HG03354 (cell line): ENCODE results near the gene LMO3.
"Not testable (repeated sequence)": the region's sequence is repeated elsewhere in the genome, so short reads cannot be mapped to it uniquely, and the experiment has no call there.

ENCODE experiments used
- ATAC-seq: cut with Tn5 transposase; IDR thresholded peaks from one replicate; pipeline ENCODE4 v1.9.1; 2021; ENCODE audit warnings: mild to moderate bottlenecking; ENCODE audit not compliant: unreplicated experiment, poor library complexity, severe bottlenecking

LMO3 gene

DNA sequence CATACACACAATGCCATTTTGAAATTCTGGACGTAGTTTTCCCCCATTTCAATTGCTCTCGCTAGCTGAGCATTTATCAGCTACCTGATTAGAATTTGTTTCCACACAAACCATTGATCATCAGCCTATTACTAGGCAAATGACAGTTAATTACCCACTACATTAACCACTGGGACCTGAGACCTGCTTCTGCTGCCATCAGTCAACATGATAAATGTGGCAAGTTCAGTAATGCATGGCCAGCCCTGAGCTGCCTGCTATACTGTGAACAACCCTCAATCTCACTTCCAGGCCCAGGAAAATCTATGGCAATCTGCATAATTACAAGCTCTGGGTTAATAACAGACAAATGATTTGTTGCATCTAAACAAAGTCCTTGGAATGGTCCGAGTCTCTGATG lies 43.5 kb downstream of the LMO3 start:
- ATAC-seq = no peak

DNA sequence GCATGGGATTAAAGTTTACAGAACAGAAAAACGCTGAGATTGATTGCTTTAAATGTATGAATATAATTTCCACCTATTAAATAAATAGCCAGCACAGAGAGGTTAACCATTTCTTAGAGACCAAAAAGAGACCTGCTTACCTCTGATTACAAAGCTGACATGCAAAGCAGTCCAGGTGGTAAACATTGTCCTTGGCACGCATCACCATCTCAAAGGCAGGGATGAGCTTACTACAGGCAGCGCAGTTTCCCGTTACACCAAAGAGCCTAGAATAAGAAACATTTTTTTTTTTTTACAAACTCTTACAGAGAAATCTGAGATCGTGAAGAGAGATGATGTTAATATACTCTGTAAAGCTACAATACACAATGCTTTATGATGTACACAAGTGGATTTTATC lies 45.7 kb downstream of the LMO3 start:
- ATAC-seq = no peak

DNA sequence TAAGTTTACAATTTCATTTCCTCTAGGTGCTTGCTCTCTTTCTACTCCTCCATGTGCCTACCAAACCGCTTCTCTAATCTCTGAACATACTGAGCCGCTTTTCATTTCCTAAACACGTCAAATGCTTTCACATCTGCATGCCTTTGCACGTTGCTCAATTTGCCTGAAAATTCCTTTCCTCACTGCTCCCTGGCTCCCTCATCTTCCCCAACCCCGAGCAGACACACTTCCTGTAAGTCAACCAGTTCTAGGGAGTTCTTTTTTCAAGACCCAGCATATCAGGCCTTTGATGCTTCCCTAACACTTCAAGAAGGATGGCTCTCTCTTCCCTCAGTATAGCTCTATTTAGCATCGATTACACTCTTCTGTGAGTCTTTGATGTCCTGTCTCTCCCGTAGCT lies 50.3 kb downstream of the LMO3 start:
- ATAC-seq = no peak

DNA sequence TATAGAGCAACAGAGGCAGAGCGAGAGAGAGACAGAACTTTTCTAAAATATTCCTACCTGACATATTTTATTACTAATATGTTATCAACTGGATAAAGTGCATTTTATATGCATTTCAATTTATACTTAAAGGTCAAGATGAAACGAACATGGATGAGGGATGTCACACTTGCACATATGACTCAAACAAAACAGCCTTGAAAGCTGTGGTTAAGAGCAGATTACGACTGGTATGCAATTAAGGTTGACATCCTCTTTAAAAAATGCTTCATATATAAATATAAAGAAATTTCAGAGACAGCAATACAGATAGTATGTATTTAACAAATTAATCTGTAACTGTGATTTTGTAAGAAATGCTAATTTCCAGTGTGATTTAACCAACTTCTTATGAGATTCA lies 52.5 kb downstream of the LMO3 start:
- ATAC-seq = no peak

DNA sequence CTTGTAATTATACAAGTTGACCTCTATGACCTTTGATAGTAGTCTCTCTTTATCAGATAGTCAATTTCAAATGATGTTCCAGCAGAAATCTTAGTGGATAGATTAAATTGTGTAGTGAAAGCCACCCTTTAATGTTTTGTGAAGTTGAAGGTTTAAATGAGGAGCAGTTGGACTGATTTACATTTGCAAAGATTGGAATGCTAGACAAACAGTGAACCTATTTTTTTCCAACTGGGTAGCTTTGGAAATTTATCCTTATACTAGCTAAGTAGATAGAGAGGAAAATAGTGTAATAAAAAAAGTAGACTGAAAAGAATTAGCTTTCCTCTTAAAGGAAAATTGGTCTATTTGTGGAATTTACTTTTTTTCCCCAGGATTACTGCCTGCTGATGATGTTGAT lies 53.7 kb downstream of the LMO3 start:
- ATAC-seq = no peak

DNA sequence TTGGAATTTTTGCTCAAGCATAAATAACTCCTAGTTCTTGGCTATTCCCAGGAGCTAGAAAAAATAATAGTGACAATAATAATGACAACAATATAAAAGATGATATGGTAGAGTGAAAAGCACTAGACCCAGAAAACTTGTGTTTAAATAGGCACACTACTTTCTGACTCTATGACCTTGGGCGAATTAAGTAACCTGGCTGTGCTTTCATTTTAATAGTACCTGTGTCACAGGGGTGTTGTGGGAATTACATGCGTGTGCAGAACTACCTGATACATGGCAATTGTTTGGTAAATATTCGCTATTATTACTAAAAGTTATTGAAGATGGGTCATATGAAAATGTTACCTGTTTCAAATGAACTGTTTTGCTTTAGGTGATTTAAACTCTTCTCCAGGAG lies 60.1 kb downstream of the LMO3 start:
- no peak for ATAC-seq

DNA sequence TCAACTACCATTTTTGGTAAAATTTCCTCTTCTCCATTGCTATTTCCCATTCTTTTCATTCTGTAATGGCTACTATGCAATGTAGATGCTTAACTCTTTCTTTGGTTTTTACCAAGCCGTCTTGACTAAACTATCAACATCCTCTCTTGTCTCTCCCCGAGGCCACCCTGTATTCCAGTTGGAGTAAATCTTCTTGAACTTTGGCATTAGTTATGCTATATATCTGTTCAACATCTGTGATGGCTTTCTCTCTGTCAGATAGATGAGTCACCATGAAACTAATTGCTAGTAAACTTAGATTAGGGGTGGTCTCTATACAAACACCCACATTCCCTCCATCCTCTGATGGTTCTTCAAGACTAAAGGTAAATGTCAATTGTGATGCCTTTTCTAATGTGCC lies 63.4 kb downstream of the LMO3 start:
- ATAC-seq = no peak

DNA sequence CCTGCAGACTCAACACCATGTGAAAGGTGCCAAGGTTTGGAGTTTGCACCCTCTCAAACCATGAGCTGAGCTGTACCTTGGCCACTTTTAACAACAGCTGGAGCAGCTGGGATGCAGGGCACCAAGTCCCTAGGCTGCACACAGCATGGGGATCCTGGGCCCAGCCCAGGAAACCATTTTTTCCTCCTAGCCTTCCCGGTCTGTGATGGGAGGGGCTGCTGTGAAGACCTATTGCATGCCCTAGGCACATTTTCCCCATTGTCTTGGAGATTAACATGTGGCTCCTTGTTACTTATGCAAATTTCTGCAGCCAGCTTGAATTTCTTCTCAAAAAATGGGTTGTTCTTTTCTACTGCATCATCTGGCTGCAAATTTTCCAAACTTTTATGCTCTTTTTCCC lies 68.3 kb downstream of the LMO3 start:
- ATAC-seq = not testable (repeated sequence)

DNA sequence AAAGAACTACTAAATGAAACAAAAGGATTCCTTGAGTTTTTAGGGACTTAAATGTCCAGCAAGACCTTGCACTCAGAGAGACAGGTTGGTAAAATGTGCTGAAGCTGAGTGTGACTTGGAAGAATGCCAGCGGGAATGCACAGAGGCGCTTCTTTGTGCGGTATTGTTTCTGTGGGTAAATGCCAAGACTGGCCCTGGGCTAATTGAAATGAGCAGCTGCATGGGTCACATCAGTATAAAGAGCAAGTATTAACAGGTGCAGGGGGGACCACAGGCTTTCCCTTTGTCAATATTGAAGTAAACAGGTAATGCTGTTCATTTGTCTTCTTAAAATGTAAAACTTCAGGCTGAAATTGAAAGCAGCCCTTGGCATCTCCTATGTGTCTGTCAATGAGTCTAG lies 74.3 kb downstream of the LMO3 start:
- peak; percentile 74 for ATAC-seq

DNA sequence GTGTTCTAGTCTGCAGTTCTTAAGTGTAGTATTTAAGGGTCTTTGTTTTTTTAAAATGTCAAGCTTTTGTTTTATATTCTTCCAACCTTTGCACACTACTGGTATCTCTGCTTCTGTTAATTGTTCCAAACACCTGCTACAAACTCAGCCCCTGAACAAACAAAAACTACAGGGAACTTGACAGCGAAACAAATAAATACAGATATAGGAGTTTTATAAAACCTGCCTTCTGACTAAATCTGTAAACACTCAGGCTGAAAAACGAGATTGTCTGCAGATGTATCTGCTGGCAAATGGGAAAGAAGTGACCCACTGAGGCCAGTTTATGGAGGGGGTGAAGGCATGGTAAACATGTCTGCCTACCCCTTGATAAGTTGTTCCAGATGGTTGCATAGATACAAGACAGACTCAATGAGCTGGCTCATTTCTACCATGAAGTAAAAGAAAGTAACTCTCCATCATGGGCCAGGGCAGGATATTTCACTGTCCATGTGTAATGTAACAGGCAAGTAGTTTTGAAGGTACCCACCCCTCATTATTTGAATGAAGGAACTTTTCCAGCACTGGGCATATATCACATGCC lies 75.6 kb downstream of the LMO3 start:
- ATAC-seq = no peak

DNA sequence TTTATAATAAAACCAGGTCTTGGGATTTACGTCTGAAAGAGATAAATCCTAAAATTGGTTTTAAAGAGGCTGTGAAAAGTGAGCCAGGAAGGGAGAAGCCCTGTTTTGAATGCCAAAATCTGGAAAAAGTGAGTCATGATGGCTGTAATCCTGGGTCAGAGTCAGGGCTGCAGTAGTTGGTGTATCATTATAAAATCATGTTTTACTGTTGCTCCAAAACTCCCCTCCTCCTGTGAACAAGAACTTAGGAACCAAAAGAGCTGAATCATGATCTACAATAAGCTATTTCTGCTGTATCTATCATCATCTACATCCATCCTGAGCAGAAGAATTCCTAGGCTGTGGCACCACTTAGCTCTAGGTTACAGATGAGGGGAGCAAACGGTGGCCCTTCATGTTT lies 79.3 kb downstream of the LMO3 start:
- no peak for ATAC-seq

DNA sequence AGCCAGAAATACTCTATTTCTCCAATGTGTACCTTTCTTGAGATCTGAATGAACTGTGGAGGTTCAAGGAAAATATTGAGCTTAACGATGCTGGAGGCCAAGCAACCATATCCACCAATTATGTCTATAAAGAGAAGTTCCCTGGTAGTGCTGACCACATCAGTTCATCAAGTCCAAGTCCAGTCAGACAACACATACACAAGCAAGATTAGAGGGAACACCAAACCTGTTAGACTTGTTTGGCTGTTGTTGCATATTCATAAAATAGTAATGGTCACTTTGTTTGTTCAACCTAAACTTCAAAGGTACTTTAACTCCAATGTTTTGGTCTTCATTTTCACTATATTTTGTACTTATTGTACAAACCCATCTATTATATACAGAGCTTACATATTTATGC lies 81.6 kb downstream of the LMO3 start:
- no peak for ATAC-seq

DNA sequence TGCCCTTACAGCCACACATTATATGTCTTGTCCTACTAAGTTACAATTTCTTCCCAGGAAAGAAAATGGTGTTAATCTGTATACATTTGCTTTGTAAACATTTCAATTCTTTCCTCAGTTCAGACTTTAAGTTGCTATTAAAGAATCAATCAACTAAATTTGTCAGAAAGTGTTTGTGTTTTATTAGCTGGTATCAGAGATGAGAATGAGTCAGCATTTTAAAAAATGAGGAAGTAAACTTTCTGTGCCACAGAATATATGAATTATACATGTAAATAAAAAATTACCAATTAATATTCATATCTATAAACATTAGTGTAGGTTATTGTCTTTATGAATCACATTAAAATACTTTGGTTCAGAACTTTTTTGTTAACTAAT lies 82.0 kb downstream of the LMO3 start:
- no peak for ATAC-seq

DNA sequence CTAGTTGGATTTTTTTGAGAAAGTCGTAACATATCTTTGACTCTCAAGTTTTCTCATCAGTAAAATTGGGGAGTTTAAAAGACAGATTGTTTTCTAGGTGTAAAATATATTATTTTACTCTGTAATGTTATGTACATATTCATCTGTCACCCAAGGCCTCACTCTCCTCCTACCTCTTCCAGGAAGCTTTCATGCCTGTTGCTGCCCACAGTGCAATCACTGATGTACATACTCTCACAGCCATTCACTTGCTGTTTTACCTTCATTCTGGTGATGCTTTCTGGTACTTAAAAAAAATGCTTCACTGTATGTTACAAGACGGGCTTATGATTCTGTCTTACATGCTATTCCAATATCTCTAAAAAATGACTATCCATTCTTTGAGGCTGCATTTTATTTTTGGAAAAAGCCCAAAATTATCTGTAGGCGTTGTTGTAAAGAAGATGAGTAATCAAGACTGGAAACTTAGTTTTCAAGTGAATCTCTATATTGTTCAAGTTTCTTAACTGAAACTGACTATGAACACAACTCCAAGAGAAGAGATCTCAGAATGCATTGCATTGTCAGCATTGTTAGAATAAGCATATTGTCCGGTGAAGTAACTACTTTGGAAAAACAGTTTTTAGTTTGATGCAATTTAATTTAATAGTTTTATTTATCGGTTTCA lies 82.5 kb downstream of the LMO3 start:
- no peak for ATAC-seq

DNA sequence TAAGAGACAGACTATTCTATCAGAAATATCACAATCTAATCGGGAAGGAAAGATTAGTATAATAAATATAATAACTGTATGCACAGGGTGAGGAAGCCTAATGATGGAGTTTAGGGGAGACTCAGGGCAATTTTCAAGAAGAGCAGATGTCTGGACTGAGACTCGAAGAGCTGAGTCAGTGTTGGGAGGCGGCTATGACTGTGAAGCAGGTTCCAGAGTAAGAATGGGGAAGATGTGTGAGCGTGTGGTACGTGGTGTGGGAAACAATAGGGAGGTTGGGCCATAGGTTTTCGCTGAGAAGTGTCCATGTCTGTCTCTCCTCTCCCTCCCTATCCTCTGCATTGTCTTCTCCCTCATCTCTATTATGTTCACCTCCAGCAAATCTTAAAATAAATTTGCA lies 85.6 kb downstream of the LMO3 start:
- no peak for ATAC-seq

DNA sequence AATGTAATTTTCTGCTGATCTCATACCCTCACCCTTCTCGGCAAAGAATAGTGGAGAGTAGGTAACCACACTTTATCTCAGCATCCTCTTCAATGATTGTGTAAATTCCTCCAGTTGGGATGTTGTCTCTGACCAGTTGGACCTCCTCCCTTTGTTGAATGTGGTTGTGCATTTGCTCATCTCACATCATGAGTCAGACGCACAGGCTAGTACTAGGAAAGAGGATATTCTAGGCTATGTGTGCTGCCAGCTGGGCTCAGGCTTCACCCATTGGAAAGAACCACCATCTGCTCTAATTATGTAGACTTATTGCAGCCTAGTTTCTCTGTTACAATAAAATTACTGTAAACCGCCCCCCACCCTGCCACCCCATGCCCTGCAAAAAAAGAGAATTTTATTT lies 90.3 kb downstream of the LMO3 start:
- ATAC-seq = no peak

DNA sequence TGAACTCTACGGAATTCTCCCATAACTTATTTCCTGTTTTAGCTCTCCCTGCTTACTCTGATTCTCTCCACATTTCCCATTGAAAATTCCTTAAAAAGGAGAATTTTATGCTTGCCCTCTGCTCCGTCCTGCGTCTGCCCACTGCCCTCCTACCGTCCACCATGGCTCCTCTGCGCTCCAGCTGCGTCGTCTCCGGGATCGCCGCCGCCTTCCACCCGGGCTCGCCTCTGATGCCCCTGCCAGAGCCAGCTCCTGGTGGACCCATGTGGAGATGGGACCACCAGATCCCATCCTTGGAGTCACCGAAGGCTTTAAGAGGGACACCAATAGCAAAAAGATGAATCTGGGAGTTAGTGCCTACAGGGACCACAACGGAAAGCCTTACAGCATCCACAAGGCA lies 92.7 kb downstream of the LMO3 start:
- no peak for ATAC-seq

DNA sequence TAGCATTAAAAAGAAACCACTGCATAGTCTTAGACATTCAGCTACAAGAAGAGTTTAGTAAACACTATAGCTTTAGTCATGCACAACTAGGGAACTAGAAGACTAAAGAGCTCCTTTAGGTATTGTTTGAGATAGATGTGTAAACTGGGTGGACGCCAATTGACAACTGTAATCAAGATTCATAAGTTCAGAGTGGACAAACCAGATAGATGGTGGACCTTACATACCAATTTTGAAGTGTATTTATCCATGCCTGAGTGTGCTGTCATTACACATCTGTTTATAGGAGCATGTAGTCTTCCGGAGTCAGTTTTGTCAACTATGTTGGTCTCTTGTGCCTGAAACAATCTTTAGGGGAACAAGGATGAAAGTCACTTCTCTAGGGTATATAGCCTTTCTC lies 96.6 kb downstream of the LMO3 start:
- ATAC-seq = no peak

DNA sequence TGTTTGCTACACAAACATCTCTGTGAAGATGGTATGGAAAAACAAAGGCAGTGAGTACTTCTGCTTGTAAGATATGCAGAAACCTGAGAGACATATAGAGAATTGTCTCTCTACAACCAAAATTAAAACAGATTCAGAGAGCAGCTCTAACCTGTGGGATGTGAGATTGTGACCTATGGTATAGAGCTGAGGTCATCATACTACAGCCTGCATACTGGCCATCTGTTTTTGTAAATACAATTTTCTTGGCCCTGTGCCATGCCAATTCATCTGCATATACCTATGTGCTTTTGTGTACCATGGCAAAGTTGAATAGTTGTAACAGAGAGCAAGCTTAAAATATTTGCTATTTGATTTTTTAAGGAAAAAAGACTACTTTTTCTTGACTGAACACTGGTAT lies 99.6 kb downstream of the LMO3 start:
- ATAC-seq = no peak

DNA sequence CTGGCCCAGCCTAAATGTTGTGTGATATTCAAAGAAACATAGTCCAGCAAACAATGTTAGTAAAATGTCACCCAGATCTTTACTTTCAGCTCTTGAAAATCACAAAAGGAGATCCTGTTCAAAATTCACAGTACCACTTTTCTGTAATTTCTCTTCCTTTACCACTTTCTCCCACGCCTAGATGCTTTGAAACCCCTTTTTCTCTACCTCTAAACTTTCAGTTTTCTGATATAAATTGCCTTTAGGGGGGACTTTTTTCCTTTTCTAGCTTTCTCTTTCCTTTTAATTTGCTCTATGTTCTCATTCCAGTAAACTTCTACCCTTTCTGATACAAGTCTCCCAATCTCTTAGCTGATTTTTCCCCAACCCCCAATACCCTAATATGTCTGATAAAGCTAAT lies 101.8 kb downstream of the LMO3 start:
- ATAC-seq = no peak

DNA sequence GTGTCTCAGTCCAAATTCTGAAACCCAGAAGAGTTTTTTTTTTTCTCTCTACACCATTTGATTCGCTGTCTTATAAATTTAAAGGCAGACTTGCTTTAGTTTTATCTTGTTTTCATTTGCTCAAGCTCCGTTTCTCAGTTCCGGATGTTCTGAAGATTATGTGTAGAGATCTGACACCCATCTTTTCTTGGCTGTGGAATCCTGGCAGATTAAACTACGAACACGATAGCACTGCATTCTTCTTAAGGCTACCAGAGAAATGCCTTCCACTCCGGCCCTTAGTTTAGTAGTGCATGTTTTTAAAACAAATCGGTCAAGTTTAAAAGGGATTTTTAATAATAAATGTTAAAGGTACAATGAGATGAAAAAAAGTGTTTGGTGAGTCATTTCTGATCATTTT lies 106.4 kb downstream of the LMO3 start:
- ATAC-seq = no peak
